Measurements from ENCODE around the gene SPON1.
"Not testable (repeated sequence)": the region's sequence is repeated elsewhere in the genome, so short reads cannot be mapped to it uniquely, and the experiment has no call there.

Gene SPON1

DNA sequence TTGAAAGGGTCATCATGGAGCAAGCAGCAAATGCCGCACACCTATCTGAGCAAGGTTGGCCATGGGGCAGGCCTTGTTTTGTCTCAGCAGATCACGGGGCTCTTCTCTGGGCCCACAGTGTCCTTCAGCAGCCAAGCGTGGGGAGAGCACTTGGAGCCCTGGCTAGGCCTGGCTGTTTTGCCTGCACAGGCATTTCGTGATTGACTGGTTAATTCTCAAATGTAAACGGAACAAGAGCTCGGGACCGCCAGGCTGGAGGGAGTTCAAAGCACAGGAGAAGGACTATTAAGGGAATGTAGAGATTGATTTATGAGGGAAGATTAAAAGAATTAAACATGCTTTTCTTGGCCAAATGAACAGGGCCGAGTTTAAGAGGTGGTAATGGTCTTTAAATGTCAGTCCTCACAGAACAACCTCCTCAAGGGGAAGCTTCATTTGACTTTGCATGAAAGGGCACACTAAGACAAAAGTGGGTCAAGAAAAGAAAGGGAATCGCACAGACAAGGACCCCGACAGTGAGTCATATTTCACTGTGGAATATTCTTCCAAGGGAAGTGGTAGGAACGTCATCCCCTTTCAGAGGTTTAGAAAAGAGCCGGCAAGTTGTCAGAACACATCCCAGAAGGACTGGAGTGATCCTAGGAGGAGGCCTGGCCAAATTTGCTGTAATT, 20.7 kb downstream of the SPON1 start:
- Histone ChIP-seq H3K4me1 (ENCODE audit: control insufficient read depth, insufficient read depth, low read length) (peaks cover 50% of the 10 kb centered on the region), H3K36me3 (ENCODE audit: control insufficient read depth in 2 of 2, insufficient read depth in 2 of 2, low read length in 2 of 2) (no peaks in the 10 kb centered on the region), H3K4me3 (ENCODE audit: low read length in 2 of 2) (peak overlapping the region in 1 of 2 donors; percentile 35), H3K27ac (ENCODE audit: low read length) (peak overlapping the region; percentile 88), H3K9ac (ENCODE audit: low read length in 2 of 2) (no peak overlapping the region), H3K9me3 (ENCODE audit: control insufficient read depth in 2 of 2, low read length in 2 of 2) (no peaks in the 10 kb centered on the region), H3K27me3 (ENCODE audit: control insufficient read depth in 1 of 2, insufficient read depth in 2 of 2, low read length in 2 of 2) (no peaks in the 10 kb centered on the region)

GRCh38 chr11:13984616-13985450, 22.3 kb downstream of the SPON1 start:
- Histone ChIP-seq H3K27me3 (ENCODE audit: control insufficient read depth in 1 of 2, insufficient read depth in 2 of 2, low read length in 2 of 2) (no peaks in the 10 kb centered on the region), H3K9ac (ENCODE audit: low read length in 2 of 2) (no peak overlapping the region), H3K9me3 (ENCODE audit: control insufficient read depth in 2 of 2, low read length in 2 of 2) (no peaks in the 10 kb centered on the region), H3K36me3 (ENCODE audit: control insufficient read depth in 2 of 2, insufficient read depth in 2 of 2, low read length in 2 of 2) (no peaks in the 10 kb centered on the region), H3K4me1 (ENCODE audit: control insufficient read depth, insufficient read depth, low read length) (peaks cover 40% of the 10 kb centered on the region), H3K4me3 (ENCODE audit: low read length in 2 of 2) (no peak overlapping the region), H3K27ac (ENCODE audit: low read length) (peak overlapping the region; percentile 88)

GRCh38 chr11:13986695-13987094, 24.2 kb downstream of the SPON1 start:
- not testable (repeated sequence) for H3K27me3 ChIP-seq (ENCODE audit: control insufficient read depth in 1 of 2, insufficient read depth in 2 of 2, low read length in 2 of 2); H3K4me3 ChIP-seq (ENCODE audit: low read length in 2 of 2); H3K9ac ChIP-seq (ENCODE audit: low read length in 2 of 2); H3K9me3 ChIP-seq (ENCODE audit: control insufficient read depth in 2 of 2, low read length in 2 of 2); H3K27ac ChIP-seq (ENCODE audit: low read length); H3K36me3 ChIP-seq (ENCODE audit: control insufficient read depth in 2 of 2, insufficient read depth in 2 of 2, low read length in 2 of 2)
- peaks cover 39% of the 10 kb centered on the region for H3K4me1 ChIP-seq (ENCODE audit: control insufficient read depth, insufficient read depth, low read length)

DNA sequence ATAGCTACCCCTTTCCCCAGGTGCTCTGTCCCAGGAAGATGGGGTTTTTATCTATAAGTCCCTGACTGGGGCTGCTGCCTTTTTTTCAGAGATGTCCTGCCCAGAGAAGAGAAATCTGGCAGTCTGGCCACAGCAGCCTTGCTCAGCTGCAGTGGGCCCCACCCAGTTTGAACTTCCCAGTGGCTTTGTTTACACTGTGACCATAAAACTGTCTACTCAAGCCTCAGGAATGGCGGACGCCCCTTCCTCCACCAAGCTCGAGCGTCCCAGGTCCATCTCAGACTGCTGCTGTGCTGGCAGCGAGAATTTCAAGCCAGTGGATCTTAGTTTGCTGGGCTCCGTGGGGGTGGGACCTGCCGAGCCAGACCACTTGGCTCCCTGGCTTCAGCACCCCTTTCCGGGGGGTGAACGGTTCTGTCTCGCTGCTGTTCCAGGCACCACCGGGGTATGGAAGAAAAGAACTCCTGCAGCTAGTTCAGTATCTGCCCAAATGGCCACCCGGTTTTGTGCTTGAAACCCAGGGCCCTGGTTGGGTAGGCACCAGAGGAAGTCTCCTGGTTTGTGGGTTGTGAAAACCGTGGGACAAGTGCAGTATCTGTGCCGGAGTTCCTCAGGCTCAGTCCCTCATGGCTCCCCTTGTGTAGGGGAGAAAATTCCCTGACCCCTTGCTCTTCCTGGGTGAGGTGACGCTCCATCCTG, 29.8 kb downstream of the SPON1 start:
- not testable (repeated sequence) for H3K27me3 ChIP-seq (ENCODE audit: control insufficient read depth in 1 of 2, insufficient read depth in 2 of 2, low read length in 2 of 2); H3K27ac ChIP-seq (ENCODE audit: low read length); H3K9ac ChIP-seq (ENCODE audit: low read length in 2 of 2); H3K9me3 ChIP-seq (ENCODE audit: control insufficient read depth in 2 of 2, low read length in 2 of 2); H3K36me3 ChIP-seq (ENCODE audit: control insufficient read depth in 2 of 2, insufficient read depth in 2 of 2, low read length in 2 of 2)
- peak overlapping the region in 1 of 2 donors; percentile 3 for H3K4me3 ChIP-seq (ENCODE audit: low read length in 2 of 2)
- H3K4me1 ChIP-seq (ENCODE audit: control insufficient read depth, insufficient read depth, low read length): peaks cover 22% of the 10 kb centered on the region

DNA sequence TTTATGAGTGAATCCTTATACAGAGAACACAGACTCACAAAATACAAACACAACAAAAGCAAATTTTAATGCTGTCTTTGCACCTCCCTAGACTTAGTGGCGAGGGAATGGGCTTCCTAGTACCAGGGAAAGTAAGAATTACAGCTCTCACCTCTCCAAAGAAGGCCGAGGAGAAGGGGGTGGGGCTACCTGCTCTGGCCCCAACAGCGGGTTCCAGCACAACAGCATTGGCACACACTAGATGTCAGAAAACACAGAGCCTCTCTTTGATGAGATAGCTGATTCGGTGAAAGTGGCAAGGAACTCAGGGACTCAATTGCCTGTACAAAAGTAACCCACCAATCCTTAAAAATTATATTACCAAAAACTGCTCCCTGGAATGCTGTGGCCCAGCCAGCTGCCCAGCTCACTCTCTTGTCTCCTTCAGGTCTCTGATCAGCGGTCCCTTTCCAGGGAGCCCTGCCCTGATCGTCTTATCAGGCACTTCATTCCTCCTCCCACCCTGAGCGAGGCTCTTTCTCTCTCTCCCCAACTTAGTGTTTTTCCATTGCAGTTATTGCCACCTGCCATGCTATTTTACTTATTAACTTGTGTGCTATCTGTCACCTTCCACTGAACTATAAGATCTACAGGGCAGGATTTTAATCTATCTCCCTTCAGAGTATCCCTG, 30.7 kb downstream of the SPON1 start:
- no peaks in the 10 kb centered on the region for H3K27me3 ChIP-seq (ENCODE audit: control insufficient read depth in 1 of 2, insufficient read depth in 2 of 2, low read length in 2 of 2)
- H3K4me3 ChIP-seq (ENCODE audit: low read length in 2 of 2): no peak overlapping the region
- H3K4me1 ChIP-seq (ENCODE audit: control insufficient read depth, insufficient read depth, low read length): peaks cover 22% of the 10 kb centered on the region
- no peaks in the 10 kb centered on the region for H3K36me3 ChIP-seq (ENCODE audit: control insufficient read depth in 2 of 2, insufficient read depth in 2 of 2, low read length in 2 of 2)
- H3K27ac ChIP-seq (ENCODE audit: low read length): no peak overlapping the region
- H3K9ac ChIP-seq (ENCODE audit: low read length in 2 of 2): no peak overlapping the region
- no peaks in the 10 kb centered on the region for H3K9me3 ChIP-seq (ENCODE audit: control insufficient read depth in 2 of 2, low read length in 2 of 2)

DNA sequence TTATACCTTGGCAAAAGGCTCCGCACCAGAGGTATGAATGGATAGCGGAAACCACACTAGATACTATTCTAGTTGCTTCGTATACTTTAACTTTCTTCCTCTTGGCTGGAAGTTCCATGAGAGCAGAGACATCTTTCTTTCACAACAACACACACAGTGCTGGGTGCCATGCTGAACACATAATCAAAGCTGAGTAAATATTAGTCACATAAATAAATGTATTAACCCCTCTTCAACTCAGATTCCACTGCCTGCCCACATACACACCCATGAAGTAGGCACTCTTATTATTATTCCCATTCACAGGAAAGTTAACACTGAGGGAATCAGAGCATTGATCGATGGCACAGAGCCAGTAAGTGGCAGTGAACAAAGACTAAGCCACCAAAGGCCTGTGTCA, 35.4 kb downstream of the SPON1 start:
- Histone ChIP-seq H3K27ac (ENCODE audit: low read length) (no peak overlapping the region), H3K4me1 (ENCODE audit: control insufficient read depth, insufficient read depth, low read length) (peaks cover 10% of the 10 kb centered on the region), H3K36me3 (ENCODE audit: control insufficient read depth in 2 of 2, insufficient read depth in 2 of 2, low read length in 2 of 2) (no peaks in the 10 kb centered on the region), H3K9me3 (ENCODE audit: control insufficient read depth in 2 of 2, low read length in 2 of 2) (no peaks in the 10 kb centered on the region), H3K27me3 (ENCODE audit: control insufficient read depth in 1 of 2, insufficient read depth in 2 of 2, low read length in 2 of 2) (no peaks in the 10 kb centered on the region), H3K9ac (ENCODE audit: low read length in 2 of 2) (no peak overlapping the region), H3K4me3 (ENCODE audit: low read length in 2 of 2) (no peak overlapping the region)

GRCh38 chr11:13999704-14000103, 37.2 kb downstream of the SPON1 start:
- Histone ChIP-seq H3K9ac (ENCODE audit: low read length in 2 of 2) (no peak overlapping the region), H3K27ac (ENCODE audit: low read length) (no peak overlapping the region), H3K4me3 (ENCODE audit: low read length in 2 of 2) (no peak overlapping the region), H3K9me3 (ENCODE audit: control insufficient read depth in 2 of 2, low read length in 2 of 2) (no peaks in the 10 kb centered on the region), H3K27me3 (ENCODE audit: control insufficient read depth in 1 of 2, insufficient read depth in 2 of 2, low read length in 2 of 2) (no peaks in the 10 kb centered on the region), H3K4me1 (ENCODE audit: control insufficient read depth, insufficient read depth, low read length) (no peaks in the 10 kb centered on the region), H3K36me3 (ENCODE audit: control insufficient read depth in 2 of 2, insufficient read depth in 2 of 2, low read length in 2 of 2) (peaks cover 0 to 3% of the 10 kb centered on the region in 2 donors)

GRCh38 chr11:14001597-14001996, 39.1 kb downstream of the SPON1 start:
- H3K27ac ChIP-seq (ENCODE audit: low read length): no peak overlapping the region
- H3K9me3 ChIP-seq (ENCODE audit: control insufficient read depth in 2 of 2, low read length in 2 of 2): no peaks in the 10 kb centered on the region
- H3K27me3 ChIP-seq (ENCODE audit: control insufficient read depth in 1 of 2, insufficient read depth in 2 of 2, low read length in 2 of 2): no peaks in the 10 kb centered on the region
- H3K9ac ChIP-seq (ENCODE audit: low read length in 2 of 2): no peak overlapping the region
- H3K36me3 ChIP-seq (ENCODE audit: control insufficient read depth in 2 of 2, insufficient read depth in 2 of 2, low read length in 2 of 2): peaks cover 0 to 3% of the 10 kb centered on the region in 2 donors
- no peak overlapping the region for H3K4me3 ChIP-seq (ENCODE audit: low read length in 2 of 2)
- H3K4me1 ChIP-seq (ENCODE audit: control insufficient read depth, insufficient read depth, low read length): no peaks in the 10 kb centered on the region

GRCh38 chr11:14007566-14007965, 45.0 kb downstream of the SPON1 start:
- Histone ChIP-seq H3K9me3 (ENCODE audit: control insufficient read depth in 2 of 2, low read length in 2 of 2) (no peaks in the 10 kb centered on the region), H3K27ac (ENCODE audit: low read length) (no peak overlapping the region), H3K4me3 (ENCODE audit: low read length in 2 of 2) (no peak overlapping the region), H3K4me1 (ENCODE audit: control insufficient read depth, insufficient read depth, low read length) (peaks cover 19% of the 10 kb centered on the region), H3K27me3 (ENCODE audit: control insufficient read depth in 1 of 2, insufficient read depth in 2 of 2, low read length in 2 of 2) (no peaks in the 10 kb centered on the region), H3K36me3 (ENCODE audit: control insufficient read depth in 2 of 2, insufficient read depth in 2 of 2, low read length in 2 of 2) (peaks cover 3% of the 10 kb centered on the region in 2 donors), H3K9ac (ENCODE audit: low read length in 2 of 2) (no peak overlapping the region)

- H3K9me3 ChIP-seq (ENCODE audit: control insufficient read depth in 2 of 2, low read length in 2 of 2): no peaks in the 10 kb centered on the region
- peaks cover 33% of the 10 kb centered on the region for H3K4me1 ChIP-seq (ENCODE audit: control insufficient read depth, insufficient read depth, low read length)
- no peak overlapping the region for H3K27ac ChIP-seq (ENCODE audit: low read length)
- no peaks in the 10 kb centered on the region for H3K27me3 ChIP-seq (ENCODE audit: control insufficient read depth in 1 of 2, insufficient read depth in 2 of 2, low read length in 2 of 2)
- no peak overlapping the region for H3K9ac ChIP-seq (ENCODE audit: low read length in 2 of 2)
- H3K4me3 ChIP-seq (ENCODE audit: low read length in 2 of 2): no peak overlapping the region
- peaks cover 0 to 3% of the 10 kb centered on the region in 2 donors for H3K36me3 ChIP-seq (ENCODE audit: control insufficient read depth in 2 of 2, insufficient read depth in 2 of 2, low read length in 2 of 2)
Observed at GRCh38 chr11:14010665-14011064, 48.1 kb downstream of the SPON1 start.
